Middle frontal gyrus (tissue), 1 donor: Measurements from ENCODE around the gene ZNF212.
"Not testable (repeated sequence)": the region's sequence is repeated elsewhere in the genome, so short reads cannot be mapped to it uniquely, and the experiment has no call there.

Experiments
- DNase-seq: peaks from one replicate; pipeline ENCODE4 v3.0.0-alpha.2; 2015; ENCODE audit warnings: low spot score; ENCODE audit errors: extremely low spot score

The ZNF212 gene

DNA sequence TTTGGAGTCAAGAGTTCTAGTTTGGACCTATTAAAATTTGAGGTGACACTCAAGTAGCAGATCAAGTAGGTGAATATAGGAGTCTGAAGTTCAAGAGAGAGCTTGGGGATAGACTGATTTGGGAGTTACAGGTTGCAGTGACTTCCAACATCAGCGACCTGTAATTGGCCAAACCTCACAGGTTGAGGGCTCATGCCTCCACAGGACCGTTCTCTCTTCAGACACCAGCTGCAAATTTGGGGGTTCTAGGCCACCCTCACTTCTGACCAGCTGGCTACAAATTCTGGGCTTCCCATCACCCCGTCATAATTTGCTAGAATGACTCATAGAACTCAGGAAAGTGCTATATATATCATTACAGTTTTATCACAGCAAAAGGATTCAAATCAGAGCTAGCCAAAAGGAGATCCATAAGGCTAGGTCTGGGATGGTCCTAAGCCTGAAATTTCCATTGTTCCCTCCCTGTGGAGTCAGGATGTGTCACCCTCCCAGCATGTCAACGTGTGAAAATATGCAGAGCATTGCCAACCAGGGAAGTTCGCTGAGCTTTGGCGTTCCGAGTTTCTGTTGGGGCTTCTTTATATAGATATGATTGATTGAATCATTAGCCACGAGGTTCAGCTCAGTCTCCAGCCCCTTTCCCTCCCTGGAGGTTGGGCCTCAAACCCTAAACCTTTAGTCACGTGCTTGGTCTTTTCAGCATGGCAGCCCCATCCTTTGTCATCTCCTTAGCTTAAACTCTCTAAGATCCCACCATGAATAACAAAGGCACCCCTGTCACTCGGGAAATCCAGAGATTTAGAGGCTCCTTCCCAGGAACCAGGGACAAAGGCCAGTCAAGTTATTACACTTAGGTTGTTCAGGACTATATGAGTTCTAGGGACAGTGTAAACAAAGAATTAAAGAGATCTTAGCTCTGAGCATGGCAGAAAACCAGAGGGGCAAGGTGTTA, 20.7 kb upstream of the ZNF212 start:
- no peak for DNase-seq

DNA sequence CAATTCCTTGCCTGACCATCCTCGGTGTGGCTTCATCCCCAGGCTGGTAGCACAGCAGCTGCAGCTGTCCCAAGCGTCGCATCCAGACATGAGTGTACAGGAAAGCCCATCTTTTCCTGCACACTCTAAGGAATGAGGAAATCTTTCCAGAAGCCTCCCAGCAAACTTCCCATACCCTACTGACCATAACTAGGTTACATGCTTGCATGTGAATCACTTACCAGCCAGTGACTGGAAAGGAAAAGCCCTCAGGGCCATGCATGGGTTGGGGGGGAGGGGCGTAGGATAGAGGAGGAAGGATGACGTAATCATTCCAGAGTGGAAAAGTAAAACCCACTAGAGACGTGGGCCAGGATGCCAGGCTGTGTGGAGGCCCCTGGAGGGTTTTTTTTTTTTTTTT, 18.9 kb upstream of the ZNF212 start:
- no peak for DNase-seq

DNA sequence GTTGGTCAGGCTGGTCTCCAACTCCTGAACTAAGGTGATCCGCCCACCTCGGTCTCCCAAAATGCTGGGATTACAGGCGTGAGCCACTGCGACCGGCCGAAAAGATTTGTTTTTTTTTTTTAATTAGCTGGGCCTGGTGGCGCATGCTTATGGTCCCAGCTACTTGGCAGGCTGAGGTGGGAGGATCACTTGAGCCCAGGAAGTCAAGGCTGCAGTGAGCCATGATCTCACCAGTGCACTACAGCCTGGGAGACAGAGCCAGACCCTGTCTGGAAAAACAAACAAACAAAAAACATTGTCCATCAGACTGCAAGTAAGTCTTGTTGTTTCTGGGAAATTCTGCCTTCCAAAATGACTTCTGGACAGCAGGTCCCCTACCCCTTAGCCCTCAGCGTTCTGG, 16.3 kb upstream of the ZNF212 start:
- no peak for DNase-seq

DNA sequence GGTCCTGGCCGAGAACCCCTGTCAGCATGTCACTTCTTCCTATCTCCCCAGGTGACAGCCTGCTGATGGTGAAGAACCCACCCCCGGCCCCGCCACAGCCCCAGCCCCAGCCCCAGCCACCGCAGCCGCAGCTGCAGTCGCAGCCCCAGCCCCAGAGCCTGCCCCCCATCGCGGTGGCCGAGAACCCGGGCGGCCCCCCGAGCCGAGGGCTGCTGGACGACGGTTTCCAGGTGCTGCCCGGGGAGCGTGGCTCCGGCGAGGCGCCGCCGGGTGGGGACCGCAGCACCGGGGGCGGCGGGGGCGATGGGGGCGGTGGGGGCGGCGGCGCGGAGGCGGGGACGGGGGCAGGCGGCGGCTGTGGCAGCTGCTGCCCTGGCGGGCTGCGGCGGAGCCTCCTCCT, 15.7 kb upstream of the ZNF212 start:
- DNase-seq, result no peak

DNA sequence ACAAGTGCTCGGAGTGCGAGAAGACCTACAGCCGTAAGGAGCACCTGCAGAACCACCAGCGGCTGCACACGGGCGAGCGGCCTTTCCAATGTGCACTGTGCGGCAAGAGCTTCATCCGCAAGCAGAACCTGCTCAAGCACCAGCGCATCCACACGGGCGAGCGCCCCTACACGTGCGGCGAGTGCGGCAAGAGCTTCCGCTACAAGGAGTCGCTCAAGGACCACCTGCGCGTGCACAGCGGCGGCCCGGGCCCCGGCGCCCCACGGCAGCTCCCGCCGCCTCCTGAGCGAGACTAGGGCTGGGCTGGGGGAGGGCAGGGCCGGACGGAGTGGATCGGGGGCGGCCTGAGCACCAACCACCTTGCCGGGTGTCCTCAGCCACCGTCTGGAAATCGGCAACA, 15.1 kb upstream of the ZNF212 start:
- no peak for DNase-seq

DNA sequence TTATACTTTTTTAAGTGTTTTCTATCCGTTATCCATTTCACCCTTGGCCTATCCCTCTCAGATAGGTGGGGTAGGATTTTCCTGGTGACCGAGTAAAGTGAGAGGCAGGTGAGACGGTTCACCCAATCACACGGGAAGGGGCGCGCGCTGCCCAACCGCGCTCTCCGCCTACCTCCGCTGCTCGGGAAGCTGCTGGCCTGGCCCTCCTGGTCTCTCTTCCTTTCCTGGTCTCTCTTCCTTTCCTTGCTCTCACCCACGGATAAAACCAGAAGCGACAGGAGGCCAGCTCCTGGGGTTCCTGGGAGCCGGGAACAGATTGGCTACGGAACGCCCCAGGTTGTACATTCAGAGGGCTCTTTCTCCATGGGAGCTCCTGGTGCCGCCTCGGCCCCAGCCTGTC, 14.3 kb upstream of the ZNF212 start:
- no peak for DNase-seq

DNA sequence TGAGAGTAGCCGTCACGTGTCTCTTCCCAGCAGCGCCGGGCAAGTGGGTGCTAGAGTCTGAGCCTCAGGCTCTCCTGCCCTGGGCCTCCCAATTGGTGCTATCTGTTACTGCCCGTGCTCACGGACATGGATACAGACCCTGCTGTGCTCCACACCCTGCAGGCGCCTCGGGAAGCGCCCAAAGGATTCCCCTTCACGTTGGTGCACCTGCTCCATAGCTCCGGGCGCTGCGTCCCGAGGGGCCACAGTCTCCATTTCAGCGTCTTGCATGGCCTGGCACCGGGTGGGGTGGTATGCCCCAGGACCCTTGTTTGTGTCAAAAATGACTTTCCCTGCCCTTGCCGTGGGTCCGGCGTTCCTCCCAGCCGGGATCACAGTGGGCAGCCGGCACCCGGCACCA, 13.8 kb upstream of the ZNF212 start:
- DNase-seq, result no peak

DNA sequence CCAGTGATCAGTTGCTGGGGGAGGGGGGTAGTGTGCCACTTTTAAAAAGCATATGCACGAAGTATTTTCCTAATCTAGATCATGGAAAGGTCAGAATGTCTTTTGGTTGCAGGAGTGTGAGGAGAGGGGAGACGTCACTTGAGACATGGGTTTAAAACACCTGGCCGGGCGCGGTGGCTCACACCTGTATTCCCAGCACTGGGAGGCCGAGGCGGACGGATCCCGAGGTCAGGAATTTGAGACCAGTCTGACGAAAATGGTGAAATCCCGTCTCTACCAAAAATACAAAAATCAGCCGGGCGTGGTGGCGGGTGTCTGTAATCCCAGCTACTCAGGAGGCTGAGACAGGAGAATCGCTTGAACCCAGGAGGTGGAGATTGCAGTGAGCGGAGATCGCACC, 13.1 kb upstream of the ZNF212 start:
- not testable (repeated sequence) for DNase-seq

DNA sequence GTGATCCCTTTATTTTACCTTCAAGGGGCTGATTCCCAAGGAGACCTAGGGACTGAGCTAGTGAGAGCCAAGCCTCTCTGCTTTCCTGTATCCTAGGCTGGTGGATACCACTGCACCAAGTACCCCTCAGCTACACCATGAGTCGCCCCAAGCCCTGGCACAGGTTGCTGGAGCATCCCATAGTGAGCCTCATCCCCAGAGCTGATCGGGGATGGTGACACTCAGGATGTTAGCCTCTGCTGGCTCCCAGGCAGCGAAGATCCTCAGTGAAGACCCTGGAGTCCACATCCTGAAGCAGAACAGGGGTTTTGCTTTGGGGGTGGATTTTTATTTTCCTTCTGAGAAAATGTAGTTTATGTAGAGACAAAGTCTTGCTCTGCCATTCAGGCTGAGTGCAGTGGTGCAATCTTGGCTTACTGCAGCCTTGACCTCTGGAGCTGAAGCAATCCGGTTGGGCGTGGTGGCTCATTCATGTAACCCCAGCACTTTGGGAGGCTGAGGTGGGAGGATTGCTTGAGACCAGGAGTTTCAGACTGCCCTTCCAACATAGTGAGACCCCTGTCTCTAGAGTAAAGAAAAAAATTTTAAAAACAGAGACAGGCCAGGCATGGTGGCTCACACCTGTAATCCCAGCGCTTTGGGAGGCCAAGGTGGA, 12.5 kb upstream of the ZNF212 start:
- DNase-seq, result no peak

DNA sequence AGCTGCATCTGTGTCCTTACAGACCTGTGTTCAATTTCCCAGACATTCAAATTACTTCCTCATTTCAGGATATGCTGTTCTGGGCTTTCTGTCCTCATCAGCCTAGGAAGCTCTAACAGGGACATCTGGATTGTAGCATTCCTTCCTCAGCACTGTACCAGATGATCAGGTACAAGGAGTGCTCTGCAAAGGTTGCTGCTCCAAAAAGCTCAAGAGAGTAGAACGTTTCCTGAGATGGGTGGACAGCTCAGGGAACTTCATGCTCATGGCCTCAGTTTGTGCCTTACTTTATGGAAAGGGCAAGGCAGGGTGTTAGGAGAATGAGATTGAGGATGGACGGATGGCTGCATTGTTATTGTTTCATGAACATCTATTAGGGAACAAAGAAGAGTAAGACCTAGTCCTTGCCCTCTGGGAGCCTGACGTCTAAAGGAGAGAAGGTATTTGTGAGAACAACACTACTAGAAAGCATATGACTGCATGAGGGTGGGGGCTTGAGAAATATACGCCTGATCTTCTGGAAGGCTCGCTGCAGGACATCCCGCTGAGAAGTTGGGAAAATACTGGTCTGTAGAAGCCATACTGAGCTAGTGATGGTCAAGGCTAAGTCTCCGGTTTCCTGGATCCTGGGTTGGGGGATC, 10.5 kb upstream of the ZNF212 start:
- no peak for DNase-seq

DNA sequence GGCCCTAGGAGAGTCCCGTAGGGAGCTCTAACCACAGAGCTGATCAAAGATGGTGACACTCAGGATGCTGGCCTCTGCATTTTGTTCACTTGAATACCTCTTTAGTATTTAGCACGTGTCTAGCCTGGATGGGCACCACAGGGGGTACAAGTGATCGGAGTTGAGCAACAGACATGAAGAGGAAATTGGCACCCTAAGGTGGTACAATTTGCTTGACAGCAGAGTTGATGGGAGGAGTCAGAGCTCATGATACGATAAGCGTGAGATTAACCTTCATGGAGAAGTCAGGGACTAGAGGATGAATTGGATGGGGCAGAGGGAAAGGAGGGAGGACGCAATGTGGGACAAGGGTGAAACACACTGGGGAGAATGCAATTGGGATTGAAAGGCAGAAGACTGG, 9.9 kb upstream of the ZNF212 start:
- no peak for DNase-seq

DNA sequence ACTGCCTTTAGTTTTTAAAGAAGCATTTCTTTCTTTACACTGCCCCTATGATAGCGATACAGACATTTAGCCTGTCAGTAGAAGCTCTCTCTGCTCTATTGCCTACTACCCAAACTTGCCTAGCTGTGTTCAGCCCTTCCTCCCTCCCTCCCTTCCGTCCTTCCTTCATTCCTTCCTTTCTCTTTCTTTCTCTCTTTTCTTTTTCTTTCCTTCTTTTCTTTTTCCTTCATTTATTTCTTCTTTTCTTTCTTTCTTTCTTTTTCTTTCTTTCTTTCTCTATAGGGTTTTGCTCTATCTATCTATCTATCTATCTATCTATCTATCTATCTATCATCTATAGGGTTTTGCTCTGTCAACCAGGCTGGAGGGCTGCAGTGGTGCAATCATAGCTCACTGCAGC, 7.1 kb upstream of the ZNF212 start:
- no peak for DNase-seq

DNA sequence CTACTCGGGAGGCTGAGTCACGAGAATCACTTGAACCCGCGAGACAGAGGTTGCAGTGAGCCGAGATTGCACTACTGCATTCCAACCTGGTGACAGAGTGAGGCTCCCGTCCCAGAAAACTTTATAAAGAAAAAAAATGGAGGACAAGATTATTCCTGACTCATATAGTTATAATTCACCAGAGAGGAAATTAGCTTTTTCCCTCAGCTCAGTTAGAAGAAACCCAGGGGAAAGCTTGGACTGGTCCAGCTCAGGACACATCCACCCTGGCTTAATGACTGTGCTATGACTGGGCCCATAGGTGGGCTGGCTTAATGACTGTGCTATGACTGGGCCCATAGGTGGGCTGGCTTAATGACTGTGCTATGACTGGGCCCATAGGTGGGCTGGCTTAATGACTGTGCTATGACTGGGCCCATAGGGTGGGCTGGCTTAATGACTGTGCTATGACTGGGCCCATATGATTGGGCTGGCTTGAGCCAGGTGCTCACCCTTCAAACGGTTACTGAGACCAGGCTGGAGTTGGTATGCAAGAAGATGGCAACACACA, 5.7 kb upstream of the ZNF212 start:
- DNase-seq, result not testable (repeated sequence)

DNA sequence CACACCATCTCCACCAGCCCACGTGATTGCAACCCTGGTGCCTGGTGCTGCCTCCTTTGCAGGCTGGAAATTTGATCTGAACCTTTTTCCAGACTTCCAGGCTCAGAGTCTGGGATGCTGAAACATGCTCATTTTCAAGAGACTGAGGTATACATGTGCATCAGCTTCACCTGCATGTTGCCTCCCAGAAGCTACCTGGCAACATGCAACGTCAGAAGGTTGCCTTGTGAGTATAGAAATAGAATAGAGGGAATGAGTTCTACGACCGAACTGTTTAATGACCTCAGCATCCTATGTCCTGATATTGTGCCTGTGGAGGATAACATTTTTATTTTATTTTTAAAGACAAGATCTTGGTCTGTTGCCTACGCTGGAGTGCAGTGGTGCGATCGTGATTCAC, 1.9 kb upstream of the ZNF212 start:
- DNase-seq, result no peak

DNA sequence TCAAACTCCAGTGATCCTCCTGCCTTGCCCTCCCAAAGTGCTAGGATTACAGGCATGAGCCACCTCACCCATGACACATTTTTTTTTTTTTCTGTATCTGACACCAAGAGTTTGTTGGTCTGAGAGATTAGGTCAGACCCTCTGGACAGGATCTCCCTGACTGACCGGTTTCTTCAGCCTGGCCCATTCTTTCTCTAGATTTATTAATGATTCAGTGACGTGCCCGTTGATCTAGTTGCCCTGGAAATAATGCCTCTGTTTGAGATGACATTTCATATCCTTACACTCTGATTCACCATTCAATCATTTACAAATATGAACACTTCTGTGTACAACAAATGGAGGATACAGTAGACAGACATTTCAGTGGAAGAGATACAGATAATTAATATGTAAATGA, 1.4 kb upstream of the ZNF212 start:
- DNase-seq, result no peak

DNA sequence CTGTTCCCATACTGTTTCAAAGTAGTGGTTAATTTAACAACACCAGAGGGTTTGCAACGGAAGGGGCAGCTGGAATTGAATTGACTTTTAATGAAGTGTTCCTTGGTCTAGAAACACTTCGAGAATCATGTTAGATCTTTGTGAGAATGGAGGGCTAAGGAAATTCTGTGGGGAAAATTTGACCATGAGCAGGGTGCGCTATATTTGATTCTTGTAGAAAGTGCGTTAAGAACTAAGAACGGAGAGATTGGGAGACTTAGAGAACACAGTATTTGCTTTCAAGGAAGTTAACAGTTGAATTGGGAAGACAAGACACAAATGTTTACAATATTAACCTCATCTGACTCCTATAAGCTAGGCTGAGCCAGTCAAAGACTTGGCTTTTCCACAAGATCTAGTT, 1.2 kb downstream of the ZNF212 start:
- no peak for DNase-seq

DNA sequence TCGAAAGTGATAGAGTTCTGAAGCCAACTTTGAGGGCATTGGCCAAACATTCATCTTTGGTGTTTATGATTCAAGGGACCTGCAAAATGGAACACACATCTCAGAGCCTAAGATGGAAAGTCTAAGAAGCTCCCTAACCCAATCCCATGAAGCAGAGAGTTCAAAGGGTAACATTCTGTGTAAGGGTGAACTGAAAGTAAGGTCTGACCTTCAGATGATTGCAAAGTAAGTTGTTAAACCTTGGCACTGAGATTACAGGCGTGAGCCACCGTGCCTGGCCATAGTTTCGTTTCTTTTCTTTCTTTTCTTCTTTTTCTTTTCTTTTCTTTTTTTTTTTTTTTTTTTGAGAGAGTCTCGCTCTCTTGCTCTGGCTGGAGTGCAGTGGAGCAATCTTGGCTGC, 2.2 kb downstream of the ZNF212 start:
- no peak for DNase-seq

DNA sequence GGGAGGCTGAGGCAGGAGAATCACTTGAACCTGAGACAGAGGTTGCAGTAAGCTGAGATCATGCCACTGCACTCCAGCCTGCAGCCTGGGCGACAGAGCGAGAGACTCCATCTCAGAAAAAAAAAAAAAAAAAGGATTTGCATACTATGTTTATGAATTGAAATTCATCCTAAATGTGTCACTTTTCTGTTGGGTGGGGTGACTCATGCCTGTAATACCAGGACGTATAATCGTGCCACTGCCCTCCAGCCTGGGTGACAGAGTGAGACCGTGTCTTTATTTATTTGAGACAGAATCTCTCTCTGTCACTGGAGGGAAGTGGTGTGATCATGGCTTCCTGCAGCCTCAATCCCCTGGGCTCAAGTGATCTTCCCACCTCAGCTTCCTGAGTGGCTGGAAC, 5.8 kb downstream of the ZNF212 start:
- DNase-seq, result no peak

DNA sequence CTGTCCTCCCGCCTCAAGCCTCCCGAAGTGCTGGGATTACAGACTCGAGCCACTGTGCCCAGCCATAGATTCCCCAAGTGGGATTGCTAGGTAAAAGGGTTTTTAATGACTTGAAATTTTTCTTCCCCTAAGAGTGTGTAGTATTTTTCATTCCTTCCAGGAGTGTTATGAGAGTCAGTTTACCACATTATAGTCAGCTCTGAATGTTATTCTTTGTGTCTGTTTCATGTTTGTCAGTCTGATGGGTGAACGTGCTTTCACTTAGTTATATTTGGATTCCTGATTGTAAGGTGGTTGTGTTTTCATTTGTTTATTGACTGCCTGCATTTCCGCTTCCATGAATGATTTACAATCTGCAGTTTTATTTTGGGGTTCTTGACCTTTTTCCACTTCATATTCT, 6.3 kb downstream of the ZNF212 start:
- DNase-seq, result no peak

DNA sequence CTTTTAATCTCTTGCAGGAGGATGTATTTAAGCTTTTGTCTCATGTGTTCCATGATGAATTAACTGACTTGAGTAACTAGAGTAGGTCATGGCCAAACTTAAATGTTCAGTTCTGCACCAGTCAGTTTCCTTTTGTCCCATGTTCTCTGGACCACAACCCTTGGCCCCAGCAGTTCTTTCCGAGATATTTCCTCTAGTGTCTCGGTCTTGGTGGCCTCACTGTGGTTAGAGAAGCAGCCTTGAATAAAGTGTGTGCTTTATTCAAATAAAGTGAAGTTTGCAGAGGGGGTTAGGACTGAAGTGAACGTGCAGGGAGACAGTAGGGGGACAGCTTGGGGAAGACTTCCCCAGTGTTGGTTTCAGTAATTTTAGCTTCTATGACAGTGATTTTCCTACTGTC, 9.3 kb downstream of the ZNF212 start:
- DNase-seq, result no peak

DNA sequence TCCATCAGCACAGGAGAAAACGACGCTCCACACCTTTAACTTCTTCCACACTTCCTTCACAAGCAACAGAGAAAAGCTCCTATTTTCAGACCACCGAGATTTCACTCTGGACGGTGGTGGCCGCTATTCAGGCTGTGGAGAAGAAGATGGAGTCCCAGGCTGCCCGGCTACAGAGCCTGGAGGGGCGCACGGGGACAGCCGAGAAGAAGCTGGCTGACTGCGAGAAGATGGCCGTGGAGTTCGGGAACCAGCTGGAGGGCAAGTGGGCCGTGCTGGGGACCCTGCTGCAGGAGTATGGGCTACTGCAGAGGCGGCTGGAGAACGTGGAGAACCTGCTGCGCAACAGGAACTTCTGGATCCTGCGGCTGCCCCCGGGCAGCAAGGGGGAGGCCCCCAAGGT, 10.7 kb downstream of the ZNF212 start:
- DNase-seq, result not testable (repeated sequence)

DNA sequence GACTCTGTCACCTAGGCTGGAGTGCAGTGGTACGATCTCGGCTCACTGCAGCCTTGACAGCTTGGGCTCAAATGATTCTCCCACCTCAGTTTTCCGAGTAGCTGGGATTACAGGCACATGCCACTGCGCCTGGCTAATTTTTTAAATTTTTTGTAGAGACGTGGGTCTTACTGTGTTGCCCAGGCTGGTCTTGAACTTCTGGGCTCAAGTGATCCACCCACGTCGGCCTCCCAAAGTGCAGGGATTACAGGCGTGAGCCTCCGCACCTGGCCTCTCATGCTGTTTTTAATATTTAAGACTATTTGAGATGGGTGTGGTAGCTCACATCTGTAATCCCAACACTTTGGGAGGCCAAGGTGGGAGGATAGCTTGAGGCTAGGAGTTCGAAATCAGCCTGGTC, 12.1 kb downstream of the ZNF212 start:
- DNase-seq, result not testable (repeated sequence)
